ENCODE results near the gene RAI2.

- TF ChIP-seq POLR2A (IDR thresholded peaks at IDR 0.05) (no peak), CTCF (IDR thresholded peaks at IDR 0.05) (no peak)
Measured at GRCh38 chrX:17802756-17803155, 58.3 kb downstream of the RAI2 start.
